Mesenchymal stem cell (in vitro differentiated cells and primary cell): Measurements from ENCODE around the gene SORBS1.

Experiments
- DNase-seq: peaks from one replicate; pipeline ENCODE4 v3.0.0-alpha.2; 2013
- H2AFZ ChIP-seq: one replicate; pipeline ENCODE4 v1.6.1; 2013; ENCODE audit warnings: low read depth, mild to moderate bottlenecking, control low read depth, inconsistent platforms, low read length, moderate library complexity
- H2AK5ac ChIP-seq: 2 replicates; pipeline ENCODE4 v1.6.1; 2013; ENCODE audit warnings: low read length, moderate library complexity, mild to moderate bottlenecking, inconsistent platforms; ENCODE audit not compliant: severe bottlenecking
- H2BK120ac ChIP-seq: one replicate; pipeline ENCODE4 v1.6.1; 2013; ENCODE audit warnings: low read depth, mild to moderate bottlenecking, inconsistent platforms, low read length, moderate library complexity
- H2BK12ac ChIP-seq, 2 experiments: one replicate each; pipeline ENCODE4 v1.6.1; 2013; ENCODE audit warnings: inconsistent platforms in 2 of 2, low read length in 2 of 2, mild to moderate bottlenecking in 2 of 2, moderate library complexity in 2 of 2, control low read depth in 1 of 2
- H2BK15ac ChIP-seq: one replicate; pipeline ENCODE4 v1.6.1; 2013; ENCODE audit warnings: mild to moderate bottlenecking, low read depth, inconsistent platforms; ENCODE audit not compliant: poor library complexity, severe bottlenecking
- H2BK5ac ChIP-seq: 2 replicates; pipeline ENCODE4 v1.6.1; 2013; ENCODE audit warnings: low read depth, mild to moderate bottlenecking, low read length, control low read depth, inconsistent platforms; ENCODE audit not compliant: poor library complexity, severe bottlenecking
- H3K14ac ChIP-seq, 2 experiments: one replicate each; pipeline ENCODE4 v1.6.1; 2013; ENCODE audit warnings: inconsistent platforms in 2 of 2, low read length in 2 of 2, control low read depth in 1 of 2, mild to moderate bottlenecking in 1 of 2, moderate library complexity in 1 of 2
- H3K18ac ChIP-seq, 2 experiments: one replicate each; pipeline ENCODE4 v1.6.1; 2013; ENCODE audit warnings: inconsistent platforms in 2 of 2, low read length in 2 of 2, control low read depth in 1 of 2, low read depth in 1 of 2, mild to moderate bottlenecking in 1 of 2
- H3K23ac ChIP-seq, 2 experiments: one replicate each; pipeline ENCODE4 v1.6.1; 2013; ENCODE audit warnings: inconsistent platforms in 2 of 2, low read length in 2 of 2, mild to moderate bottlenecking in 2 of 2, moderate library complexity in 2 of 2, control low read depth in 1 of 2
- H3K27ac ChIP-seq: 2 replicates; pipeline ENCODE4 v1.5.1; 2013; ENCODE audit warnings: mild to moderate bottlenecking, moderate library complexity, low read length, control low read depth, inconsistent platforms; ENCODE audit not compliant: poor library complexity, severe bottlenecking
- H3K27me3 ChIP-seq, 2 experiments: 2 replicates each; pipeline versions ENCODE4 v1.6.1 to v1.7.0; 2013; ENCODE audit warnings: low read length in 2 of 2, mild to moderate bottlenecking in 2 of 2, moderate library complexity in 2 of 2, control low read depth in 1 of 2, inconsistent platforms in 1 of 2; ENCODE audit not compliant: control insufficient read depth in 1 of 2, insufficient read depth in 1 of 2
- H3K36me3 ChIP-seq, 2 experiments: 2 replicates each; pipeline versions ENCODE4 v1.6.1 to v1.7.0; 2013; ENCODE audit warnings: low read length in 2 of 2, control low read depth in 1 of 2, inconsistent platforms in 1 of 2, low read depth in 1 of 2, mild to moderate bottlenecking in 1 of 2; ENCODE audit not compliant: insufficient read depth in 2 of 2, control insufficient read depth in 1 of 2
- H3K4ac ChIP-seq, 2 experiments: one replicate each; pipeline ENCODE4 v1.6.1; 2013; ENCODE audit warnings: inconsistent platforms in 2 of 2, low read length in 2 of 2, mild to moderate bottlenecking in 2 of 2, moderate library complexity in 2 of 2, control low read depth in 1 of 2, low read depth in 1 of 2
- H3K4me1 ChIP-seq: 2 replicates; pipeline ENCODE4 v1.6.1; 2013; ENCODE audit warnings: low read depth, low read length, control low read depth; ENCODE audit not compliant: control insufficient read depth, insufficient read depth
- H3K4me2 ChIP-seq: 2 replicates; pipeline ENCODE4 v1.6.1; 2013; ENCODE audit warnings: low read length, mild to moderate bottlenecking, inconsistent platforms; ENCODE audit not compliant: poor library complexity, severe bottlenecking
- H3K4me3 ChIP-seq, 2 experiments: 2 replicates each; pipeline versions ENCODE4 v1.5.1 to v1.7.0; 2013; ENCODE audit warnings: low read length in 2 of 2, mild to moderate bottlenecking in 2 of 2, control low read depth in 1 of 2, low read depth in 1 of 2; ENCODE audit not compliant: insufficient read depth in 1 of 2
- H3K79me1 ChIP-seq: replicated peaks from 2 replicates; pipeline ENCODE4 v1.6.1; 2013; ENCODE audit warnings: mild to moderate bottlenecking, control low read depth, low read length, inconsistent platforms; ENCODE audit not compliant: poor library complexity, severe bottlenecking
- H3K9ac ChIP-seq: 2 replicates; pipeline ENCODE4 v1.7.0; 2013; ENCODE audit warnings: mild to moderate bottlenecking, low read length, moderate library complexity
- H3K9me3 ChIP-seq: 2 replicates; pipeline ENCODE4 v1.7.0; 2013; ENCODE audit warnings: mild to moderate bottlenecking, low read length; ENCODE audit not compliant: control insufficient read depth
- H4K8ac ChIP-seq: one replicate; pipeline ENCODE4 v1.6.1; 2013; ENCODE audit warnings: inconsistent platforms, mild to moderate bottlenecking, low read length, moderate library complexity
- H4K91ac ChIP-seq: one replicate; pipeline ENCODE4 v1.6.1; 2013; ENCODE audit warnings: mild to moderate bottlenecking, low read length, inconsistent platforms
- WGBS: methylation state at CpG from one replicate; pipeline ENCODE4 v1.1.7; 2013; ENCODE audit warnings: mixed read lengths; 5-methylcytosine and 5-hydroxymethylcytosine counted together

Gene SORBS1

DNA sequence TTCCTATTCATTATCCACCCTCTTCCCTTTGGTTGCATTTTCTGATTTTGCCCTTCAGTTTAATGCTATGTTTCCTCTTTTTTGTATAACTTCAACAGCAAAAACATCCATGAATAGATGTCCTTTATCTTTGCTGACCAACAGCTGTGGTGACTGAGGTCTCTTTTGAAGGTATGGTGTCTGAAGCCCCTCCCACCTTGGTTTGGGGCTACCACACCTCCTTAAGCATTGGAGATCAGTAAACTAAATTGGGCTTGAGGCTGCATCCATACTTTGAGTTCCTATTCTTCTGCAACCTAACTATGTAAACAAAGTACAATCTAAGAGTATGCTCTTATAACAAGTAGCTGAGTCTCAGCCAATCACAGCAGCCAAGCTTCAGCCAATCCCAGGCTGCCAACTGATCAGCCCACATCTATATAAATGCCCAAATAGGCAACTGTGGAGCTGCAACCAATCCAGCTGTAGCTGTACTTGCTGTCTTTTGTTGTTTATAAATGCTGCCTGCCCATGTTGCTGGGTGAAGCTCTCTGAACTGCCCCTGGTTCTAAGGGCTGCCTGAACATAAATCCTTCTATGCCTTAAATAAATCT lies 201.0 kb downstream of the SORBS1 start:
- Histone ChIP-seq H3K4me3 (no peak overlapping the region), H3K36me3 (peaks cover 0 to 14% of the 10 kb centered on the region in 2 experiments), H2BK5ac (no peak overlapping the region), H2AK5ac (no peak overlapping the region), H4K8ac (peak overlapping the region; percentile 82), H3K79me1 (no peaks in the 10 kb centered on the region), H3K18ac (no peak overlapping the region), H3K27ac (no peak overlapping the region), H2AFZ (no peak overlapping the region), H2BK12ac (no peak overlapping the region), H3K4me1 (no peaks in the 10 kb centered on the region), H3K9me3 (no peaks in the 10 kb centered on the region), H2BK15ac (no peak overlapping the region), H3K14ac (no peak overlapping the region), H3K27me3 (peaks cover 0 to 10% of the 10 kb centered on the region in 2 experiments), H2BK120ac (no peak overlapping the region), H3K23ac (no peak overlapping the region), H4K91ac (no peak overlapping the region), H3K9ac (no peak overlapping the region), H3K4ac (no peak overlapping the region), H3K4me2 (no peak overlapping the region)
- peak; percentile 56 for DNase-seq

DNA sequence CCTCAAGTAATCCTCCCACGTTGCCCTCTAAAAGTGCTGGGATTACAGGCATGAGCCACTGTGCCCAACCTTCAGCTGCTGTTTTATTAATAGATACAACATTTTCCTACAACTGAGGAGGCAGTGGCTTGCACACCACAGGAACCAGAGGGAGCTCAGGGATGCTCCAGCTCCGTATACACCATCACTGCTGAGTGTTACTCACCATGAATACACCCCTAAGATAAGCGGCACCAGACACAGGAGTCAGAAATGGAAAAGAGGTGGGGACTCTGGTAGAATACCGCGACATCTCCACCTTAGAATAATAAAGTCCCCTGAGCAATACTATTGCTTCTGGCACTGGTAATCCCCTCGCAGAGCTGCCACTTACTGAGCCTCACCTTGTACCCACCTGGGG lies 201.7 kb downstream of the SORBS1 start:
- H3K27me3 ChIP-seq: peaks cover 0 to 10% of the 10 kb centered on the region in 2 experiments
- no peak overlapping the region for H3K18ac ChIP-seq
- H3K4me1 ChIP-seq: no peaks in the 10 kb centered on the region
- H4K8ac ChIP-seq: no peak overlapping the region
- no peak overlapping the region for H2BK15ac ChIP-seq
- H3K9me3 ChIP-seq: no peaks in the 10 kb centered on the region
- H3K4ac ChIP-seq: no peak overlapping the region
- no peak overlapping the region for H3K23ac ChIP-seq
- H2AK5ac ChIP-seq: no peak overlapping the region
- H2BK12ac ChIP-seq: peak overlapping the region in 1 of 2 experiments; percentile 40
- H3K14ac ChIP-seq: no peak overlapping the region
- 91% methylated on average over 6 of the region's 6 CpGs for WGBS
- no peak overlapping the region for H2BK120ac ChIP-seq
- H3K4me2 ChIP-seq: no peak overlapping the region
- no peak overlapping the region for H4K91ac ChIP-seq
- H2AFZ ChIP-seq: no peak overlapping the region
- H2BK5ac ChIP-seq: no peak overlapping the region
- H3K79me1 ChIP-seq: no peaks in the 10 kb centered on the region
- H3K27ac ChIP-seq: no peak overlapping the region
- H3K36me3 ChIP-seq: peaks cover 0 to 14% of the 10 kb centered on the region in 2 experiments
- no peak for DNase-seq
- H3K4me3 ChIP-seq: no peak overlapping the region
- no peak overlapping the region for H3K9ac ChIP-seq

DNA sequence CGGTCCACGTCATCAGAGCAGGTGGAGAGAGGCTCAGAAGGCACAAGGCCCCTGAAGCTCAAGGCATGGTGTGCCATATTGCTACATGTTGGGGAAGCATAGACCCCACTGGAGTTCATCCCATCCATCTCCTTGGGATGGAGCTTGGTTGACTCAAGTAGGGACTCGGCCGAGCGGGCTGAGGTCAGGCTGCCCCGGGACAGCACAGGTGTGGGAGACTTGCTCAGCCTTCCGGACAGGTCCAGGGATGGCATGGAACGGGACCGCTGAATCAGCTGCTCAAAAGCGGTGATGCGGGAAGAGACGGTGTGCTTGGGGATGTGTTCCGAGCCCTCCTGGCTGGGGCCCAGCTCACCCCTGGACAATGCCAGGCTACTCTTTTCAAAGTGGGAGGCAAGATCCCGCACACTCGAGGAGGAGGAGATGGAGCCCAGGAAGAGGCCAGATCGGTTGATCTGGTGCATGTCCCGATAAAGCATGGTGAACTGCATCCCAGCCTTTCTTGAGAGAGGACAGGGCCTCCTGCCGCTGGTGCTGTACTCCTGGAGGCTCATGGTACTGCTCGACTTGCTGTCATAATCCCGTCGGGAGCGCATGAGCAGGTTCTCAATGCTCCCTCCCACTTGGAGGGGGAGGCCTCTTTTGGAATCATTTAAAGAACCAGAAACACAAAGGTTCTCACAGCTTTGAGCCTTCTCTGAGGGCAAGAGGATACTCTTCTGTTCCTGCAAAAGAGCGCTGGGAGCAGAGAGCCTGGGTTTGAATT lies 204.8 kb downstream of the SORBS1 start:
- no peak overlapping the region for H2AK5ac ChIP-seq
- no peak overlapping the region for H3K18ac ChIP-seq
- DNase-seq: no peak
- no peak overlapping the region for H4K8ac ChIP-seq
- H3K4me2 ChIP-seq: no peak overlapping the region
- H3K79me1 ChIP-seq: no peaks in the 10 kb centered on the region
- H2BK120ac ChIP-seq: no peak overlapping the region
- no peak overlapping the region for H2BK5ac ChIP-seq
- no peak overlapping the region for H3K23ac ChIP-seq
- H3K4ac ChIP-seq: no peak overlapping the region
- H3K4me1 ChIP-seq: no peaks in the 10 kb centered on the region
- H2BK12ac ChIP-seq: no peak overlapping the region
- no peak overlapping the region for H2AFZ ChIP-seq
- H3K36me3 ChIP-seq: peaks cover 0 to 14% of the 10 kb centered on the region in 2 experiments
- H3K9me3 ChIP-seq: no peaks in the 10 kb centered on the region
- 94% methylated on average over 23 of the region's 23 CpGs for WGBS
- no peak overlapping the region for H2BK15ac ChIP-seq
- H3K27ac ChIP-seq: no peak overlapping the region
- H4K91ac ChIP-seq: no peak overlapping the region
- H3K4me3 ChIP-seq: no peak overlapping the region
- H3K27me3 ChIP-seq: no peaks in the 10 kb centered on the region
- no peak overlapping the region for H3K14ac ChIP-seq
- no peak overlapping the region for H3K9ac ChIP-seq

DNA sequence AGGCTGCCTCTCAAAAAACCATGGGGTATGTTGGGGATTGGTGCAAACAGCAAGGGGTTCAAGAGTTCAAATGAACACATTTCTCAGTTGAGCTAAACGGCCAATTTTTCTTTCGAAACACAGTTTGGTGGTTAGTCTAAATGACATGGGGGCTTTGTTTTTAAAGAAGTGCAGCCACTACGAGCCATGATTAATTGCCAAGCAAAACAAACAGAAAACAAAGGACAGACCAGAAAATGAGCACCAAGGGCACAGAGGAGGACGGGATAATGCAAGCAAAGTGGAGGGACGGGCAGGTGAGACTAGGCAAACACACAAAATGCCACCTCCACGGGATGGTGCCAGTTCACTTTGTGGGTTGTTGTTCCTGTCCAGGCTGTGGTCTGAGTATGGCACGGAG lies 205.9 kb downstream of the SORBS1 start:
- H2BK15ac ChIP-seq: no peak overlapping the region
- H3K4me3 ChIP-seq: no peak overlapping the region
- H3K4me1 ChIP-seq: no peaks in the 10 kb centered on the region
- H3K18ac ChIP-seq: peak overlapping the region in 1 of 2 experiments; percentile 34
- WGBS: 77% methylated on average over 7 of the region's 7 CpGs
- H3K9me3 ChIP-seq: no peaks in the 10 kb centered on the region
- no peak overlapping the region for H2BK12ac ChIP-seq
- no peak overlapping the region for H3K14ac ChIP-seq
- H2AK5ac ChIP-seq: no peak overlapping the region
- DNase-seq: no peak
- H3K23ac ChIP-seq: no peak overlapping the region
- no peak overlapping the region for H3K27ac ChIP-seq
- no peaks in the 10 kb centered on the region for H3K79me1 ChIP-seq
- H4K91ac ChIP-seq: no peak overlapping the region
- H3K4ac ChIP-seq: no peak overlapping the region
- H4K8ac ChIP-seq: no peak overlapping the region
- H3K36me3 ChIP-seq: peaks cover 0 to 14% of the 10 kb centered on the region in 2 experiments
- H2AFZ ChIP-seq: no peak overlapping the region
- H3K4me2 ChIP-seq: no peak overlapping the region
- no peak overlapping the region for H2BK120ac ChIP-seq
- no peaks in the 10 kb centered on the region for H3K27me3 ChIP-seq
- no peak overlapping the region for H3K9ac ChIP-seq
- H2BK5ac ChIP-seq: no peak overlapping the region
